ENCODE data around the gene TUBB4B. TPM values are rescaled to one million over a fixed set of nuclear protein-coding genes. Genes with fewer than 3 reads are reported as not detected.
A peak's percentile ranks its signal among the peaks of the same experiment; 100 is the strongest.

Gene TUBB4B
- total RNA-seq, 8 experiments from 2014 or later = 57.6 to 372 (median 151) TPM

- WGBS, 10 experiments = 0 to 3% methylated on average over 1 to 6 of the region's 63 CpGs; no CpG with 5 or more reads in 8 of the 10 experiments
- in situ Hi-C loops (cut with MboI; ENCODE audit: low pct_unique_long_range_greater_than_20kb in 2 of 9, low sequenced_read_pairs in 9 of 9, unreplicated experiment in 9 of 9) = no loop called here
- Histone ChIP-seq H3K4me1 (replicated peaks in 1 of 2) (peaks cover 3 to 16% of the 10 kb centered on the region in 2 donors), H3K27ac (peak overlapping the region; percentile 46 to 70), H3K4me3 (peak overlapping the region; percentile 59 to 88 (median 80))
- peak; percentile 76 to 85 (median 82) for ATAC-seq (replicated peaks in 6 of 8)
These were observed 17.8 kb upstream of the TUBB4B start for GRCh38 chr9:137223078-137223970.

DNA sequence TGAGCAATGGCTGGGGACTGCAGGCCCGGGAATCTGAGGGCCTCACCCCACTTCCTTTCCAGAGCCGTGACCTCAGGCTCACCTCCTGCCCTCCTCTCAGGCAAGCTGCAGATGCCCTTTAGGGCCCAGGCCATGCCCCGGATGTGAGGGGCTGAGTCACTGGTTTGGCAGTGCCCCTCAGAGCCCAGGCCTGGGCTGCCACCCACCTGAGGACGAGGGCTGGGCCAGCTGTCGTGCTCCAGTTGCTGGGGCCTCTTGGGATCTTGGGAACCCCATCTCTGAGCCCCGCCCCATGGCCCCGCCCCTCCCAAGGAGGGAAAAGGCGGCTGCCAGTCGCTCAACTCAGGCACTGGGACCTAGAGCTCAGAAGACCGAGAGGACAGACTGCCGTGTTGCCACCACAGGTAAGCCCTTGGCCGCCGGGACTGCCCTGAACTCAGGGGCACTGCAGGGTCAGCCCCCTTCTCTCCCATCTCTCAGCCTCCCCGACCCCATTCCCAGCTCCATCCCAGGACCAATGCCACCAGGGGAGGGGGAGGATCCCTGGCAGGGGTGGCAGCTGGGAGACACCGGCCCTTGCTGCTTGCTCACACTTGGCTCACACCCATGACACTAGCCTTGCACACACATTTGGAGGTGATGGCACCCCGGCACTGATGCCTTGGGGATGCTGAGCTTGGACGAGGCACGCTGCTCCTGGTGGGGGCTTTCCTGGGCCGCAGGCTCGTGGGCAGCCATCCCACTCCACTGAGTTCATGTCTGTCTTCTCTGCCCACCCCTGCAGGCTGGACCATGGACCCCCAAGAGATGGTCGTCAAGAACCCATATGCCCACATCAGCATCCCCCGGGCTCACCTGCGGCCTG lies 16.0 kb upstream of the TUBB4B start, which contains the start of gene CYSRT1:
Gene CYSRT1 (plus strand): TSS at position 345 of the 865 bp plus-strand sequence. CDS start 448 bp downstream, at position 793.
- H3K4me1 ChIP-seq (replicated peaks in 1 of 2) = peaks cover 3 to 16% of the 10 kb centered on the region in 2 donors
- H3K4me3 ChIP-seq = peak within 1 kb of the TSS; percentile 59 to 88 (median 80)
- no peak for ATAC-seq (replicated peaks in 6 of 8)
- WGBS, 10 experiments = 40 to 43% (median 42%) methylated on average over 1 to 3 of the region's 23 CpGs; no CpG with 5 or more reads in 7 of the 10 experiments
- in situ Hi-C loops (cut with MboI; ENCODE audit: low pct_unique_long_range_greater_than_20kb in 2 of 9, low sequenced_read_pairs in 9 of 9, unreplicated experiment in 9 of 9) = loop anchor here in 1 of 9 experiments (25.0 kb wide), 1 partner anchor 113 kb away; the partner anchor contains the start of gene DPP7
- no peak within 1 kb of the TSS for H3K27ac ChIP-seq

DNA sequence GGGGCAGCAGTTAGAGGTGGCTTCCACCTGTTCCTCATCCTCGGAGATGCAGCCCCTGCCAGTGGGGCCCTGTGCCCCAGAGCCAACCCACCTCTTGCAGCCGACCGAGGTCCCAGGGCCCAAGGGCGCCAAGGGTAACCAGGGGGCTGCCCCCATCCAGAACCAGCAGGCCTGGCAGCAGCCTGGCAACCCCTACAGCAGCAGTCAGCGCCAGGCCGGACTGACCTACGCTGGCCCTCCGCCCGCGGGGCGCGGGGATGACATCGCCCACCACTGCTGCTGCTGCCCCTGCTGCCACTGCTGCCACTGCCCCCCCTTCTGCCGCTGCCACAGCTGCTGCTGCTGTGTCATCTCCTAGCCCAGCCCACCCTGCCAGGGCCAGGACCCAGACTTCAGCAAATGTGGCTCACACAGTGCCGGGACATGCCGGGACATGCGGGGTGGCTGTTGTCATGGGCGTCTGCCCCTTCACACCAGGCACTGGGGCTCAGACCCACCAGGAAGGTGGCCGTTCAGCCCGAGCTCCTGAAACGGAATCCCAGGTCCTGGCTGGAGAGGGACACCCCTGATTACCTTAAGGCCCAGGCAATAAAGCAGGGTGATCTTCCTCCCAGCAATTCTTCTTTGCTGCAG lies 15.3 kb upstream of the TUBB4B start:
- WGBS, 10 experiments = 20 to 80% (median 65%) methylated on average over 1 to 13 of the region's 21 CpGs; no CpG with 5 or more reads in 6 of the 10 experiments
- no peak for ATAC-seq (replicated peaks in 6 of 8)
- in situ Hi-C loops (cut with MboI; ENCODE audit: low pct_unique_long_range_greater_than_20kb in 2 of 9, low sequenced_read_pairs in 9 of 9, unreplicated experiment in 9 of 9) = loop anchor here in 1 of 9 experiments (25.0 kb wide), 1 partner anchor 114 kb away; the partner anchor contains the start of gene DPP7

GRCh38 chr9:137226338-137227053 lies 14.6 kb upstream of the TUBB4B start:
- in situ Hi-C loops (cut with MboI; ENCODE audit: low pct_unique_long_range_greater_than_20kb in 2 of 9, low sequenced_read_pairs in 9 of 9, unreplicated experiment in 9 of 9) = loop anchor here in 1 of 9 experiments (25.0 kb wide), 1 partner anchor 114 kb away; the partner anchor contains the start of gene DPP7
- WGBS, 10 experiments = 38 to 97% (median 60%) methylated on average over 1 to 5 of the region's 18 CpGs; no CpG with 5 or more reads in 3 of the 10 experiments
- H3K4me1 ChIP-seq (replicated peaks in 1 of 2) = peaks cover 3 to 12% of the 10 kb centered on the region in 2 donors
- no peak overlapping the region for H3K4me3 ChIP-seq
- ATAC-seq (replicated peaks in 6 of 8) = no peak
- H3K27ac ChIP-seq = no peak overlapping the region

More for the DNA sequence above, 15.3 kb upstream of the TUBB4B start:
- Histone ChIP-seq H3K4me3 (no peak overlapping the region), H3K27ac (no peak overlapping the region), H3K4me1 (replicated peaks in 1 of 2) (peaks cover 3 to 14% of the 10 kb centered on the region in 2 donors)

DNA sequence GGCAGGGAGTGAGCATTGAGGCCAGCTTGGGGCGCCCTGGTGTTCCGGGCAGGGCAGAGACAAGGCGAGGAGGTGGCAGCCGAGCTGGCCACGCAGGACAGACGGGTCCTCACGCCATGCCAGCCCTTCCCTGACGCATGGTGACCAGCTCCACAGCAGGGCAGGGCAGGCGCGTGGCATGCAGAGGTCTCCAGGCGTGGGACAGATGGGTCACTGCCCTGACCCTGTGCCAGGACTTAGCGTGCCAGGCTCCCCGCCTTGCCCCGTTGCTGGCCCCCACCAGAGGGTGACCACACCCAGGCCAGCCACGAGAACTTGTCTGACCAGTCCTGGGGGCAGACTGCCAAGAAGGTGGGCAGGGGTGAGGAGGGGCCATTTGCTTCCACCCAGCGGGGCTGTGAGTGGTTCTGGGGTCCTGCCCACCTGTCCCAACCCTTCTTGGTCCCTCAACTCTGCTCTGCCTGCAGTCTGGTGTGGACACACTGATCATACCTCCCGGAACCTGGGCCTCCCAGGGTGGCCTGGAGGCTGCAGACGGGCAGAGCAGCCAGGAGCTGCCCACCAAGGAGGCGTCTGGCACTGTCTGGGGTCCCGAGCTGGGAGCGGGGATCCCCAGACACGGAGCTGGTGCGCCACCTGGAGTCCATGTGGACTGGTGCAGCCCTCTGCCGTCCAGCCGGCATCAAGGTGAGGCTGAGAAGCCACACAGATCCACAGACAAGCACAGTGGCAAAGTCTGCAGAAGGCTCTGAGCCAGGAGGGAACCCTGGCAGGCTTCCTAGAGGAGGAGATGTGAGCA lies 13.8 kb upstream of the TUBB4B start, which contains the start of gene RNF224:
Gene RNF224 (plus strand): TSS at position 449 of the 799 bp plus-strand sequence. CDS start 834 bp downstream, outside the sequence.
- in situ Hi-C loops (cut with MboI; ENCODE audit: low pct_unique_long_range_greater_than_20kb in 2 of 9, low sequenced_read_pairs in 9 of 9, unreplicated experiment in 9 of 9) = loop anchor here in 1 of 9 experiments (25.0 kb wide), 1 partner anchor 115 kb away; the partner anchor contains the start of gene DPP7

GRCh38 chr9:137227853-137228505 lies 13.1 kb upstream of the TUBB4B start:
- ATAC-seq (replicated peaks in 6 of 8) = no peak
- in situ Hi-C loops (cut with MboI; ENCODE audit: low pct_unique_long_range_greater_than_20kb in 2 of 9, low sequenced_read_pairs in 9 of 9, unreplicated experiment in 9 of 9) = loop anchor here in 1 of 9 experiments (25.0 kb wide), 1 partner anchor 116 kb away; the partner anchor contains the start of gene DPP7

More for the DNA sequence above, 13.8 kb upstream of the TUBB4B start, which contains the start of gene RNF224:
- Histone ChIP-seq H3K4me1 (replicated peaks in 1 of 2) (peaks cover 3 to 10% of the 10 kb centered on the region in 2 donors), H3K4me3 (no peak within 1 kb of the TSS), H3K27ac (no peak within 1 kb of the TSS)
- WGBS, 10 experiments = 0 to 100% (median 10%) methylated on average over 1 to 3 of the region's 25 CpGs; no CpG with 5 or more reads in 4 of the 10 experiments
- ATAC-seq (replicated peaks in 6 of 8) = peak; percentile 10 to 57 (median 26)

DNA sequence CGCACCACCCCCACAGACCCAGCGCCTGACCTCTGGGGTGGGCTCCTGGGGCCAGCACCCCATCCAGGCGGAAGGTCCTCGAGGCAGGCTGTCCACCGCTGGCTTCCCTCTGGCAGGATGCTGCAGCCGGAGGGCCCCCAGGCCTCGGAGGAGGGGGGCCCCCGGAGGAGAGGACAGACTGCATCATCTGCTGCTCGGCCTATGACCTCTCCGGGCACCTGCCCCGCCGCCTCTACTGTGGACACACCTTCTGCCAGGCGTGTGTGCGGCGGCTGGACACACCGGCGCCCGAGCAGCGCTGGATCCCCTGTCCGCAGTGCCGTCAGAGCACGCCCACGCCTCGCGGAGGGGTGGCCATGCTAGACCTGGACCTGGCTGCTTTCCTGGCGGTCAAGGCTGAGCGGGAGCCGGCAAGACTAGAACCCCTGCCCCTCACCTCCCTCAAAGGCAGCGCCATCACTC lies 12.6 kb upstream of the TUBB4B start:
- in situ Hi-C loops (cut with MboI; ENCODE audit: low pct_unique_long_range_greater_than_20kb in 2 of 9, low sequenced_read_pairs in 9 of 9, unreplicated experiment in 9 of 9) = loop anchor here in 1 of 9 experiments (25.0 kb wide), 1 partner anchor 116 kb away; the partner anchor contains the start of gene DPP7
- no peak overlapping the region for H3K27ac ChIP-seq
- H3K4me3 ChIP-seq = no peak overlapping the region
- no CpG with 5 or more reads among the region's 29 CpGs for WGBS, 10 experiments
- H3K4me1 ChIP-seq (replicated peaks in 1 of 2) = peaks cover 3 to 4% of the 10 kb centered on the region in 2 donors
- ATAC-seq (replicated peaks in 6 of 8) = no peak

More at GRCh38 chr9:137227853-137228505, 13.1 kb upstream of the TUBB4B start:
- Histone ChIP-seq H3K4me1 (replicated peaks in 1 of 2) (peaks cover 3 to 4% of the 10 kb centered on the region in 2 donors), H3K4me3 (no peak overlapping the region), H3K27ac (no peak overlapping the region)
- WGBS, 10 experiments = no CpG with 5 or more reads among the region's 18 CpGs

GRCh38 chr9:137228968-137229896 lies 11.9 kb upstream of the TUBB4B start:
- in situ Hi-C loops (cut with MboI; ENCODE audit: low pct_unique_long_range_greater_than_20kb in 2 of 9, low sequenced_read_pairs in 9 of 9, unreplicated experiment in 9 of 9) = loop anchor here in 1 of 9 experiments (25.0 kb wide), 1 partner anchor 117 kb away; the partner anchor contains the start of gene DPP7
- Histone ChIP-seq H3K4me1 (replicated peaks in 1 of 2) (peaks cover under 1 to 1% of the 10 kb centered on the region in 2 donors), H3K27ac (no peak overlapping the region), H3K4me3 (no peak overlapping the region)
- 85% methylated on average over 14 of the region's 27 CpGs; no CpG with 5 or more reads in 9 of the 10 experiments for WGBS, 10 experiments
- no peak for ATAC-seq (replicated peaks in 6 of 8)

- in situ Hi-C loops (cut with MboI; ENCODE audit: low pct_unique_long_range_greater_than_20kb in 2 of 9, low sequenced_read_pairs in 9 of 9, unreplicated experiment in 9 of 9) = loop anchor here in 1 of 9 experiments (25.0 kb wide), 1 partner anchor 118 kb away; the partner anchor contains the start of gene DPP7
- no peaks in the 10 kb centered on the region for H3K4me1 ChIP-seq (replicated peaks in 1 of 2)
- no peak overlapping the region for H3K4me3 ChIP-seq
- no peak overlapping the region for H3K27ac ChIP-seq
- 20 to 85% (median 80%) methylated on average over 2 to 5 of the region's 31 CpGs; no CpG with 5 or more reads in 7 of the 10 experiments for whole genome bisulfite sequencing, 10 experiments
- ATAC-seq (replicated peaks in 6 of 8) = no peak
These were observed 11.0 kb upstream of the TUBB4B start for GRCh38 chr9:137229903-137230704.

Measured in motor neuron (in vitro differentiated cells).